HFFc6 (cell line): ENCODE results near the gene CFAP97D2. TPM values are rescaled to one million over a fixed set of nuclear protein-coding genes. Genes with fewer than 3 reads are reported as not detected.

Source experiments
- DNase-seq: peaks from one replicate; pipeline ENCODE4 v3.0.0-alpha.2; 2018
- H3K27ac Mint-ChIP-seq: 2 replicates; pipeline ENCODE4 v1.8.0; 2020; ENCODE audit warnings: mild to moderate bottlenecking, mixed read lengths
- H3K27me3 Mint-ChIP-seq: 2 replicates; pipeline ENCODE4 v1.8.0; 2021; ENCODE audit warnings: mild to moderate bottlenecking, moderate library complexity, mixed read lengths; ENCODE audit not compliant: insufficient read depth
- H3K36me3 Mint-ChIP-seq: 2 replicates; pipeline ENCODE4 v1.8.0; 2021; ENCODE audit warnings: low read depth, mixed read lengths
- H3K4me1 Mint-ChIP-seq: 2 replicates; pipeline ENCODE4 v1.8.0; 2020; ENCODE audit warnings: low read depth, mixed read lengths
- H3K4me3 Mint-ChIP-seq: 2 replicates; pipeline ENCODE4 v1.8.0; 2020; ENCODE audit warnings: mild to moderate bottlenecking, moderate library complexity, mixed read lengths
- H3K9me3 Mint-ChIP-seq: 2 replicates; pipeline ENCODE4 v1.8.0; 2020; ENCODE audit warnings: mild to moderate bottlenecking, mixed read lengths
- CTCF ChIP-seq: fragments of 200-600 bp; sonication (generic); IDR thresholded peaks from 2 replicates; pipeline ENCODE4 v1.5.0; 2021; ENCODE audit warnings: antibody characterized with exemption, mild to moderate bottlenecking
- total RNA-seq, 6 experiments: library from RNA; stranded (reverse); fragmentation: NEBNext Ultra II Directional; extraction: Animal tissue kit (Norgen Biotek cat#: 25700); gene quantifications; 2 replicates in 1 of 6; 3 replicates in 5 of 6; pipeline ENCODE4 v1.2.3, GENCODE V29; 2021

The CFAP97D2 gene
- total RNA-seq, 6 experiments from 2014 or later: not detected

- no peak for TF ChIP-seq CTCF
- DNase-seq: no peak
- Mint-ChIP-seq H3K4me1 (peaks cover 30% of the 10 kb centered on the region), H3K36me3 (no peaks in the 10 kb centered on the region), H3K9me3 (no peaks in the 10 kb centered on the region), H3K27me3 (peaks cover 4% of the 10 kb centered on the region; the same call in 1 of the 2 replicates), H3K4me3 (no peak overlapping the region), H3K27ac (no peak overlapping the region)
Measured at GRCh38 chr13:114226088-114226487, 47.0 kb downstream of the CFAP97D2 start.

DNA sequence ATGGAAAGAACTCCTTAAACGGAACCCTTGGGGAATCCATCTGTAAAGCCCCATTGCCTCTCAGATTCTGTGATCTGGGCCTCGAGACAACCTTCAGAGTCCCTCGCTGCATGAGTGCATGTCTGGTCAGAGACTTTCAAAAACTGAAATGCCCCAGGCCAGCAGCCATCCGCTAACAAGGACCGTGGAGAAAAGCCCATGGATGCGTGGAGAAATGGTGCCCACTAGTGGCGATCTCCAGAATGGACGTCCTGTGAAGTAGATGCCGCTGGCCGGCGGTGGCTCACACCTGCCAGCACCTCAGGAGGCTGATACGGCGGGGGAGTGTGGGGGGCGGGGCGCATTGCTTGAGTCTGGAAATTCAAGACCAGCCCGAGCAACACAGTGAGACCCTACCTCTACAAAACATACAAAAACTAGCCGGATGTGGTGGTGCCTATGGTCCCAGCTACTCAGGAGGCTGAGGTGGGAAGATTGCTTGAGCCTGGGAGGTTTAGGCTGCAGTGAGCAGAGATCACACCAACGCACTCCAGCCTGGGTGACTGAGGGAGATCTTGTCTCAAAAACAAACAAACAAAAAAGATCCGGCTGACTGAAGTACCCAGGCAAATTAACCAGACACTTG is 47.8 kb downstream of the CFAP97D2 start:
- Mint-ChIP-seq H3K4me3 (no peak overlapping the region), H3K27me3 (peaks cover 4% of the 10 kb centered on the region; the same call in 1 of the 2 replicates), H3K4me1 (peaks cover 30% of the 10 kb centered on the region), H3K27ac (peak overlapping the region; percentile 72), H3K36me3 (no peaks in the 10 kb centered on the region), H3K9me3 (no peaks in the 10 kb centered on the region)
- peak; percentile 97 for TF ChIP-seq CTCF
- peak; percentile 83 for DNase-seq

- no peak for DNase-seq
- Mint-ChIP-seq H3K36me3 (no peaks in the 10 kb centered on the region), H3K9me3 (no peaks in the 10 kb centered on the region), H3K4me3 (no peak overlapping the region), H3K4me1 (peaks cover 30% of the 10 kb centered on the region), H3K27ac (no peak overlapping the region), H3K27me3 (peaks cover 4% of the 10 kb centered on the region; the same call in 1 of the 2 replicates)
- no peak for TF ChIP-seq CTCF
Measured at GRCh38 chr13:114227528-114227927, 48.5 kb downstream of the CFAP97D2 start.

DNA sequence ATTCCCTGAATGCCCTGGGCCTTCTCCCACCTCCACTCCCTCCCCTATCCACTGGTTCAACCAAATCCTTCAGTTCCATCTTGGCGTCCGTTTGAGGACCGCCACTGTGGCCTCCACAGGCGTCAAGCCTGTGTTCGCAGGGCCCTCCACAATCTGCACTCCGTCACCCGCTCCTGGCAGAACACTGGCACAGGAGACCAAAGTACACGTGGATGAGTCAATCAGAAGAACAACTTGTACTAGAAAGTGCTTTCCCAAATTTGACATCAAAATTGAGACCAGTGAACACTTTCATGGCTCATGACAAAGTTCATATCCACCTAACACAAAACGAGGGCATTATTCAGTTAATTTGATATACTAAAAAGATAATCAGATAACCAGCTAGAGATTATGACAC is 49.1 kb downstream of the CFAP97D2 start:
- TF ChIP-seq CTCF: no peak
- H3K4me3 Mint-ChIP-seq: no peak overlapping the region
- H3K4me1 Mint-ChIP-seq: peaks cover 30% of the 10 kb centered on the region
- peaks cover 4% of the 10 kb centered on the region; the same call in 1 of the 2 replicates for H3K27me3 Mint-ChIP-seq
- H3K27ac Mint-ChIP-seq: no peak overlapping the region
- no peak for DNase-seq
- H3K36me3 Mint-ChIP-seq: no peaks in the 10 kb centered on the region
- no peaks in the 10 kb centered on the region for H3K9me3 Mint-ChIP-seq

DNA sequence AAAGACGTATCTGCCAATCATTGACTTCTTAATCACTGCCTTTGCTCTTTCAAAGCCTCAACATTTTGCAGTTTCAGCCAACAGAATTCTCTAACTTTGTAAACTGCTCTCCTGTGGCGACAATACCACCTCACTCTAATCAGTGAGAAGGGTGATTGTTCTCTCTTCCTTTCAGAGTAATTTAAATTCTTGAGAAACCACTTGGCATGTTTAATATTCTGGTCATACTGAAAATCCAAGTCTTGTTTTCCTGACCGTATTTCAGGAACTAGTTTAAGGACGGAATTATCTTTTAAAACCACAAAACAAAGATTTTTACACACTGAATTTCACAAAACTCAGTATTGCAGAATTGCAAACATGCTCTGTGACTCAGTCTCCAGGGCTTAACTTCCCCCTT is 50.4 kb downstream of the CFAP97D2 start:
- Mint-ChIP-seq H3K27me3 (peaks cover 4% of the 10 kb centered on the region; the same call in 1 of the 2 replicates), H3K4me1 (peaks cover 40% of the 10 kb centered on the region), H3K4me3 (no peak overlapping the region), H3K27ac (no peak overlapping the region), H3K9me3 (no peaks in the 10 kb centered on the region), H3K36me3 (no peaks in the 10 kb centered on the region; the same call in 1 of the 2 replicates)
- DNase-seq: no peak
- no peak for TF ChIP-seq CTCF
